Osteoblast (primary cell): Measurements from ENCODE around the gene STUM. TPM values are rescaled to one million over a fixed set of nuclear protein-coding genes. Genes with fewer than 3 reads are reported as not detected.

Experiments
- DNase-seq: peaks from one replicate; pipeline ENCODE4 v3.0.0; 2011; ENCODE audit warnings: low spot score, mixed read lengths; ENCODE audit not compliant: insufficient read length; ENCODE audit errors: missing footprints
- H2AFZ ChIP-seq: 2 replicates; pipeline ENCODE4 v1.6.0; 2011; ENCODE audit warnings: mild to moderate bottlenecking, low read length
- H3K27ac ChIP-seq: 2 replicates; pipeline ENCODE4 v1.5.1; 2011; ENCODE audit warnings: mild to moderate bottlenecking, low read depth, low read length, moderate library complexity
- H3K27me3 ChIP-seq: 2 replicates; pipeline ENCODE4 v1.6.0; 2012; ENCODE audit warnings: mild to moderate bottlenecking, control low read depth, inconsistent platforms, low read length, moderate library complexity; ENCODE audit not compliant: insufficient read depth
- H3K36me3 ChIP-seq: 2 replicates; pipeline ENCODE4 v1.5.1; 2011; ENCODE audit warnings: mild to moderate bottlenecking, low read length, control low read depth, moderate library complexity; ENCODE audit not compliant: insufficient read depth
- H3K4me1 ChIP-seq: 2 replicates; pipeline ENCODE4 v1.5.1; 2011; ENCODE audit warnings: mild to moderate bottlenecking, low read length, control low read depth, moderate library complexity; ENCODE audit not compliant: insufficient read depth
- H3K4me2 ChIP-seq: 2 replicates; pipeline ENCODE4 v1.6.0; 2011; ENCODE audit warnings: mild to moderate bottlenecking, low read length; ENCODE audit not compliant: insufficient read depth
- H3K4me3 ChIP-seq: fragments of 200-600 bp; sonication (generic); 3 replicates; pipeline ENCODE4 v1.5.1; 2012; ENCODE audit warnings: mild to moderate bottlenecking, low read length, inconsistent platforms; ENCODE audit not compliant: insufficient read depth
- H3K79me2 ChIP-seq: 2 replicates; pipeline ENCODE4 v1.6.0; 2012; ENCODE audit warnings: mild to moderate bottlenecking, low read length, control low read depth, inconsistent platforms; ENCODE audit not compliant: insufficient read depth
- H3K9me3 ChIP-seq: 2 replicates; pipeline ENCODE4 v1.5.1; 2011; ENCODE audit warnings: low read depth, low read length, control low read depth
- H4K20me1 ChIP-seq: 2 replicates; pipeline ENCODE4 v1.6.0; 2012; ENCODE audit warnings: mild to moderate bottlenecking, low read length, control low read depth; ENCODE audit not compliant: insufficient read depth
- CTCF ChIP-seq: IDR thresholded peaks from 2 replicates; pipeline ENCODE4 v1.5.1; 2011; ENCODE audit warnings: mild to moderate bottlenecking, low read depth, low read length, moderate library complexity; ENCODE audit errors: extremely low read depth
- total RNA-seq: library from RNA; depleted of rRNA; stranded (reverse); fragments of >200 nt; gene quantifications from 2 replicates; pipeline ENCODE4 v1.2.3, GENCODE V29; 2012

STUM gene
- total RNA-seq, 1 donor: under 0.01 TPM

GRCh38 chr1:226577401-226578180 lies 29.0 kb downstream of the STUM start:
- Histone ChIP-seq H3K27me3 (no peaks in the 10 kb centered on the region), H3K79me2 (no peaks in the 10 kb centered on the region), H3K27ac (no peak overlapping the region), H4K20me1 (no peaks in the 10 kb centered on the region), H2AFZ (no peak overlapping the region), H3K36me3 (no peaks in the 10 kb centered on the region), H3K4me2 (no peak overlapping the region), H3K9me3 (no peaks in the 10 kb centered on the region), H3K4me1 (no peaks in the 10 kb centered on the region), H3K4me3 (no peak overlapping the region)
- DNase-seq: no peak
- no peak for TF ChIP-seq CTCF

DNA sequence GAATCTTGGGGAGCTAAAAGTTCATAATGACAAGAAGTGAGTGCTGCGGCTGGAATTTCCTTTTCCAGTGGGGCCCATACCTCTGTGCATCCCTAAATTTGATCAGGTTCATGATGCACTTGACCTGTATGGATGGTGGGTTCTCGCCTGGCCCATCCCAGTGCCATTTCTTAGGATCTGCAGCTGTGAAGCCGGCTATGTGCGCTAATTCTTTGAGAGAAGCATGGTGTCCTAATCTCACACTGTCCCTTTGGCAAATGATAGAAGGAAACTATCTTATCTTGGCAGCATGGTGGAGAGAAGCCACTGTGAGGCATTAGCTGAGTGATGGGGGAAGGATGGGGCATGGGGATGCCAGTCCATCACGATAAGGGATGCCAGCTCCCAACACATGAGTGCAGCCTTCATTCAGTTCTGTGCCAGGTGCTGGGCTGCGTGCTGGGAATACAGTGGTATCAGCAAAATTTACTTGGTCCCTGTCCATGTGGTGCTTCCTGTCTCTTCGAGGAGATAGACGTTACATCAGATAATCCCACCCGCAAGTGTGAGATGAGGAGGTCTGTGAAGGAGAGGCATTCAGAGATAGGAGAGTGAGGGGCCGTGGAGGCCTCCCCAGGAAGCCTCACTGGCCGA lies 30.5 kb downstream of the STUM start:
- H3K27me3 ChIP-seq: no peaks in the 10 kb centered on the region
- H3K9me3 ChIP-seq: no peaks in the 10 kb centered on the region
- no peak overlapping the region for H2AFZ ChIP-seq
- H3K4me1 ChIP-seq: no peaks in the 10 kb centered on the region
- no peaks in the 10 kb centered on the region for H3K36me3 ChIP-seq
- H3K27ac ChIP-seq: no peak overlapping the region
- no peaks in the 10 kb centered on the region for H4K20me1 ChIP-seq
- no peak for DNase-seq
- H3K79me2 ChIP-seq: no peaks in the 10 kb centered on the region
- no peak overlapping the region for H3K4me3 ChIP-seq
- no peak for TF ChIP-seq CTCF
- H3K4me2 ChIP-seq: no peak overlapping the region

- Histone ChIP-seq H4K20me1 (no peaks in the 10 kb centered on the region), H3K36me3 (no peaks in the 10 kb centered on the region), H3K27ac (no peak overlapping the region), H3K27me3 (no peaks in the 10 kb centered on the region), H3K79me2 (no peaks in the 10 kb centered on the region), H2AFZ (no peak overlapping the region), H3K4me1 (no peaks in the 10 kb centered on the region), H3K4me2 (no peak overlapping the region), H3K9me3 (no peaks in the 10 kb centered on the region), H3K4me3 (no peak overlapping the region)
- TF ChIP-seq CTCF: no peak
- no peak for DNase-seq
Measured at GRCh38 chr1:226579781-226580323, 31.3 kb downstream of the STUM start.

- TF ChIP-seq CTCF: no peak
- Histone ChIP-seq H3K9me3 (no peaks in the 10 kb centered on the region), H3K4me1 (no peaks in the 10 kb centered on the region), H3K36me3 (no peaks in the 10 kb centered on the region), H3K79me2 (no peaks in the 10 kb centered on the region), H3K27ac (no peak overlapping the region), H4K20me1 (no peaks in the 10 kb centered on the region), H3K4me3 (no peak overlapping the region), H3K27me3 (no peaks in the 10 kb centered on the region), H2AFZ (no peak overlapping the region), H3K4me2 (no peak overlapping the region)
- DNase-seq: no peak
Measured at GRCh38 chr1:226580625-226581270, 32.2 kb downstream of the STUM start.
